ENCODE measurements around the gene ARSD. TPM values are rescaled to one million over a fixed set of nuclear protein-coding genes. Genes with fewer than 3 reads are reported as not detected.

The ARSD gene
- total RNA-seq, 1 donor from 2014 or later = 11.0 TPM

DNA sequence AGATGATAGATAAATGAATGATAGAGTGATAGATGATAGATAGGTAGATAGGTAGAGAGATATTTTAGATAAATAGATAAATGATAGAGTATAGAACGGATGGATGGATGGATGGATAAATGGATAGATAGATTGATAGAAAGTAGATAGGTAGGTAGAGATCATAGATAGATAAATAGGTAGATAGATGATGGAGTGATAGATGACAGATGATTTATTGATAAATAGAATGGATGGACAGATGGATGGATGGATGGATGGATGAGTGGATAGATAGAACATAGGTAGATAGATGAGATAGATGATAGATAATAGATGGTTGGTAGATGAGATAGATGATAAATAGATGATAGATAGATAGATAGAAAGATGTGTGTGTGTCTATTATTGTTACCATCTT, 49.5 kb downstream of the ARSD start:
- no peaks in the 10 kb centered on the region for H3K9me3 ChIP-seq (ENCODE audit: control insufficient read depth in 3 of 3, low read length in 3 of 3)
- H3K9ac ChIP-seq (ENCODE audit: low read depth in 1 of 3, low read length in 3 of 3) = no peak overlapping the region
- H3K36me3 ChIP-seq (ENCODE audit: control insufficient read depth in 3 of 3, insufficient read depth in 3 of 3, low read length in 3 of 3) = no peaks in the 10 kb centered on the region
- H3K27me3 ChIP-seq (ENCODE audit: control insufficient read depth in 3 of 3, insufficient read depth in 3 of 3, low read length in 3 of 3) = no peaks in the 10 kb centered on the region
- H3K27ac ChIP-seq (ENCODE audit: low read depth, low read length) = no peak overlapping the region
- no peak overlapping the region for H3K4me3 ChIP-seq (ENCODE audit: low read length in 3 of 3)
- H3K4me1 ChIP-seq (ENCODE audit: control insufficient read depth in 3 of 3, insufficient read depth in 3 of 3, low read length in 3 of 3) = no peaks in the 10 kb centered on the region

DNA sequence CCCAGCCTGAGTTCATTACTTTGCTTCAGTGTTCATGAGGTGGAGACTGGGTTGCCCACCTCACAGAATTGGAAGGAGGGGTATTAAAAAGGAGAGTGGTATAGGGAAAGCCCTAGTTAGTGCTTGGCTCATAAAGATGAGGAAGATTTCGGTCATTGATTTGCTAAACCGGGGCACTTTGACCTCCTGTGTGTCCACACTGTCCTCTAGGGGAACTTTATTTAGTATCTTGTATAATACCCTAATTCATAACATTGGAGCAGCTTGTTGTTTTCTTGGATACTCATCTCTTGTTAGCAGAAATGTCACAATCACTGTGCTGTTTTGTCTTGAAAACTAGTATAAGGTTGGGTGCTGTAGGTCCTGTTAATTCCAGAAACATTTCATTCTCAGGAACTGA, 50.6 kb downstream of the ARSD start:
- Histone ChIP-seq H3K4me1 (ENCODE audit: control insufficient read depth in 3 of 3, insufficient read depth in 3 of 3, low read length in 3 of 3) (no peaks in the 10 kb centered on the region), H3K4me3 (ENCODE audit: low read length in 3 of 3) (no peak overlapping the region), H3K36me3 (ENCODE audit: control insufficient read depth in 3 of 3, insufficient read depth in 3 of 3, low read length in 3 of 3) (no peaks in the 10 kb centered on the region), H3K27ac (ENCODE audit: low read depth, low read length) (no peak overlapping the region), H3K9ac (ENCODE audit: low read depth in 1 of 3, low read length in 3 of 3) (no peak overlapping the region), H3K9me3 (ENCODE audit: control insufficient read depth in 3 of 3, low read length in 3 of 3) (no peaks in the 10 kb centered on the region), H3K27me3 (ENCODE audit: control insufficient read depth in 3 of 3, insufficient read depth in 3 of 3, low read length in 3 of 3) (no peaks in the 10 kb centered on the region)

DNA sequence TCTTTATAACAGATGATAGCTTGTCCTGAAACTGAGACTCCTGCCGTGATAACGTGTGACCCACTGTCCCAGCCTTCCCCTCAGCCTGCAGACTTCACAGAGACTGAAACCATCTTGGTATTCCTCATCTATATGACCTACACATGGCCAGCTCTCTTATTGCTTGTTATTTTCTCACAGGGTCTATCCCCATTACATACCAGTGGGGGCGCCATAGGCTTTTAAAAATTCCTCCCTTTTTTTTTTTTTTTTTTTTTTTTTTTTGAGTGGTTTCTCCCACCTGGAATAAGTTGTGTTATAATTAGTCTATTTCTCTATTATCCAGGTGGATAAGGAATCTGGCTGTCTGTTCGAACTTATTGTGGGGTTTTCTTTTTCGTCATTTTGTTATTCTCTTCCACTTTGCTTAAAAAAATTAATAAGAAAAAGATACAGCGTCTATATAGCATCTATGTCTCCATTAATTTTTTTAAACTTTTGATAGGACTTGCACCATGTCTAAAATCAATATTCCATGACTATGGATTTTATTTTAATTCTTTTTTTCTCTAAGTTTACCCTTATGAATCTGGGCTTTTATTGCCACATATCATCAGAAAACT, 53.2 kb downstream of the ARSD start:
- H3K36me3 ChIP-seq (ENCODE audit: control insufficient read depth in 3 of 3, insufficient read depth in 3 of 3, low read length in 3 of 3) = no peaks in the 10 kb centered on the region
- H3K9ac ChIP-seq (ENCODE audit: low read depth in 1 of 3, low read length in 3 of 3) = no peak overlapping the region
- no peak overlapping the region for H3K4me3 ChIP-seq (ENCODE audit: low read length in 3 of 3)
- no peak overlapping the region for H3K27ac ChIP-seq (ENCODE audit: low read depth, low read length)
- H3K4me1 ChIP-seq (ENCODE audit: control insufficient read depth in 3 of 3, insufficient read depth in 3 of 3, low read length in 3 of 3) = no peaks in the 10 kb centered on the region
- no peaks in the 10 kb centered on the region for H3K27me3 ChIP-seq (ENCODE audit: control insufficient read depth in 3 of 3, insufficient read depth in 3 of 3, low read length in 3 of 3)
- no peaks in the 10 kb centered on the region for H3K9me3 ChIP-seq (ENCODE audit: control insufficient read depth in 3 of 3, low read length in 3 of 3)

DNA sequence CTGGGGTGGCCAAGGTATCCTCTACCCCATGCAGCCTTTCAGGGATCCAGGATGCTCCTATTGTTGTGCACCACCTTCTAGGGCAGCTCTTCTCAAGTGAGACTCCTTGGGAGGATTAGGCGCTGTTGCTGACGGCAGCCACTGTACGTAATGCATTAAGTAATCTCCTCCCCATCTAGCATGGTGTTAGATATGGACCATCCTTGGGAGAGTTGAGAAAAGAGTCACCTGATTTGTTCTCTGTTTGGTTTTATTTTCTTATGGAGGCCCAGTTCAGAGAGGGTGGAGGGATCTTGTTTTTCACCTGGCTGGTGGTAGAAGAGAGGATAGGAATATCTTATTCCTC, 54.0 kb downstream of the ARSD start:
- H3K9me3 ChIP-seq (ENCODE audit: control insufficient read depth in 3 of 3, low read length in 3 of 3) = no peaks in the 10 kb centered on the region
- no peak overlapping the region for H3K4me3 ChIP-seq (ENCODE audit: low read length in 3 of 3)
- no peak overlapping the region for H3K27ac ChIP-seq (ENCODE audit: low read depth, low read length)
- no peak overlapping the region for H3K9ac ChIP-seq (ENCODE audit: low read depth in 1 of 3, low read length in 3 of 3)
- H3K27me3 ChIP-seq (ENCODE audit: control insufficient read depth in 3 of 3, insufficient read depth in 3 of 3, low read length in 3 of 3) = no peaks in the 10 kb centered on the region
- H3K4me1 ChIP-seq (ENCODE audit: control insufficient read depth in 3 of 3, insufficient read depth in 3 of 3, low read length in 3 of 3) = no peaks in the 10 kb centered on the region
- H3K36me3 ChIP-seq (ENCODE audit: control insufficient read depth in 3 of 3, insufficient read depth in 3 of 3, low read length in 3 of 3) = no peaks in the 10 kb centered on the region

DNA sequence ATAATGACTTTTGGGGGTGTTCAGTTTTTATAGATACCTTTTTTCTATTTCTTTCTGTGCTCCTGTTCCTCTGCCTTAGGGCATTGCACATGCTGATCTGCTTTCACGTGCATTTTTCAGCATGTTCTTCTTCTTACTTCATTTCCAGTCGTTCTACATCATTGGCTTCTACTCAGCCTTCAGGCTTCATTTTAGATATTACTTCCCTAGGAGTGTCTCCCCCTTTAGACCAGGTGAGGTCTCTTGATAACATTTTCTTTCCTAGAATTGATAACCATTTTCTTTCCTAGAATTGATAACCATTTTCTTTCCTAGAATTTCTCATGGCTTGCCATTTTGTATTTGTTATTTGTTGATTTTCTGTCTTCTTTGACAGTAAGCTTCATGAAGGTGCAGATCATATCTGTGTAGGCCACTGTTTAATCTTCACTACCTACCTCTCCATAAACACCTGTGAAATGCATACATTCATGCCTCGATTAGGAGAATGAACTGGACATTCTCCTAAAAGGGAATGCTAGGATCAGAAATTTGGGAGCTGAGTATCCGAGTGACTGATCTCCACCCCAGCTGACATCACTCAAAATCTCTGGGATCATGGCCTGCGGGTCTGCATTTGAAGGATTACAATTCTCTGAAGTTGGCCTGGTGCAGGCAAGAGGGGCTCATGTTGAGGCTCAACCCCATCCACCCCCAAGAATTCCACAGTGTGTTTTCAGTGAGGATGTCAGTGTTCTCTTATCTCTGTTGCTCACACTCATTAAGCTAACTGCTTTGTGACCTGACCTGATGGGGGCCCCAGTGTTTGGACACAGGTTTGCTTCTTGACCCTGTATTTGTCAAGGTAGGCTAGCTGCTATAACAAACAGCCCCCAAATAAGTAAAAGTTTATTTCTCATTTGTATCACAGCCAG, 54.7 kb downstream of the ARSD start:
- H3K9ac ChIP-seq (ENCODE audit: low read depth in 1 of 3, low read length in 3 of 3) = no peak overlapping the region
- no peaks in the 10 kb centered on the region for H3K27me3 ChIP-seq (ENCODE audit: control insufficient read depth in 3 of 3, insufficient read depth in 3 of 3, low read length in 3 of 3)
- H3K36me3 ChIP-seq (ENCODE audit: control insufficient read depth in 3 of 3, insufficient read depth in 3 of 3, low read length in 3 of 3) = no peaks in the 10 kb centered on the region
- no peak overlapping the region for H3K4me3 ChIP-seq (ENCODE audit: low read length in 3 of 3)
- no peaks in the 10 kb centered on the region for H3K9me3 ChIP-seq (ENCODE audit: control insufficient read depth in 3 of 3, low read length in 3 of 3)
- H3K27ac ChIP-seq (ENCODE audit: low read depth, low read length) = no peak overlapping the region
- H3K4me1 ChIP-seq (ENCODE audit: control insufficient read depth in 3 of 3, insufficient read depth in 3 of 3, low read length in 3 of 3) = no peaks in the 10 kb centered on the region

DNA sequence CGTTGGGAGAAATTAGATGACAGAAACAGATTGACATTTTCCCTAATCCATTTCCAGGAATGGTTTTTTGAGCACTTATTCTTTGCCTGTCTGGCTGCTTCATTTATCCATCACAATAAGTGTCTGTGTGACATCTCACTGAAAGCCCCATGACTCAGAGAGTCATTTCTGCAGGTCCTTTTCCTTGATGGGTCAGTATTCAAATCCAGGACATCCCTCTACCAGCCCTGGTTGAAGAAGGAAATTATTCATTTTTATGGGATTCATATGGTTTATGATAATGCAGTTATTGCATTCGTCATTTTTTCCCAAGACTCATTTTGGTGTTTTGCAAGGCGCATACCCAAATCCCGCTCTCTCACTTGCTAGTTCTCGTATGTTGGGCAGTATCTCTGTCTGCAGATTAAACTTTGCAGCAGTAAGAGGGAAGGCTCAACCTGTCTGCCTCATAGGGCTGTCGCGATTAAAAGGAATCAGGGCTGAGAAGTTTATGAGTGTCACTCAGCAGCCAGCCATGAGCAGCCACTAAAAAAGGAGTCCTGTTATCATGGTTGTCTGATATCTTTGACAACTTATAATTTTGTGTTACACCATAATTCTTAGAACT, 56.4 kb downstream of the ARSD start:
- Histone ChIP-seq H3K27me3 (ENCODE audit: control insufficient read depth in 3 of 3, insufficient read depth in 3 of 3, low read length in 3 of 3) (no peaks in the 10 kb centered on the region), H3K27ac (ENCODE audit: low read depth, low read length) (no peak overlapping the region), H3K9ac (ENCODE audit: low read depth in 1 of 3, low read length in 3 of 3) (no peak overlapping the region), H3K9me3 (ENCODE audit: control insufficient read depth in 3 of 3, low read length in 3 of 3) (no peaks in the 10 kb centered on the region), H3K4me3 (ENCODE audit: low read length in 3 of 3) (no peak overlapping the region), H3K36me3 (ENCODE audit: control insufficient read depth in 3 of 3, insufficient read depth in 3 of 3, low read length in 3 of 3) (no peaks in the 10 kb centered on the region), H3K4me1 (ENCODE audit: control insufficient read depth in 3 of 3, insufficient read depth in 3 of 3, low read length in 3 of 3) (no peaks in the 10 kb centered on the region)

DNA sequence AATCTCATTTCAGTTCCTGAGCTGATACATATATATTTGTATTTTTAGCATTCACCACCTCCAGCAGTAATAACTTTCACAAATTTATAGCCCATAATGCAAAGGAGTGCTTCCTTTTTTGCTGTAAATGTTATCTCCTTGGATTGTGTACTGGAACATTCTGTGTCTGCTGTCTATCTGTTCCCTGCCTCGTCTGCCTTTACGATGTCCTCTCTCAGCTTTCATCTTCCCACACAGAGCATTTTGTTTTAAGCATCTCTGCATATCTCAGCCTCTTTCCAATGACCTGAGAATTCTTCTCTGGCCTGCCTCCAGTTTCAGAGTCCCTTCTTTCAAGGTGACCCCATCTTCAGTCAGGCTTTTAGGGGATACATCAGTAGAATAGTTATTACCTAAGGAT, 57.3 kb downstream of the ARSD start:
- Histone ChIP-seq H3K9ac (ENCODE audit: low read depth in 1 of 3, low read length in 3 of 3) (no peak overlapping the region), H3K27me3 (ENCODE audit: control insufficient read depth in 3 of 3, insufficient read depth in 3 of 3, low read length in 3 of 3) (no peaks in the 10 kb centered on the region), H3K36me3 (ENCODE audit: control insufficient read depth in 3 of 3, insufficient read depth in 3 of 3, low read length in 3 of 3) (no peaks in the 10 kb centered on the region)

DNA sequence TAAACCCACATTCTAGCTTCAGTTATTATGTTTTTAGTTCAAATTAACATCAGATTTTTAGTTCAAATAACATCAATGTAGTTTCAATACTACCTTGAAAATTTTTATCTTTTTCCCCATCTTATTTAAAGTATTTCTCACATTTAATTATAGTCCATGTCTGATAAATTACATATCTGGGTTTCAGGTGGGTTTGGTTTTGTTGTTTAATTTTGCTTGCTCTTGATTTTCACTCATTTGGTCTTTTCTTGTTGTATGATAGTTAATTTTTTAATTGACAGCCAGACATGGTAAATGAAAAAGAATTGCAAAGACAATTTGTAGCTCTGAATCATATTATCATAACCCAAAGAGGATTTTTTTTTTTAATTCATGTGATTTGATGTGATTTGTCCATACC, 58.5 kb downstream of the ARSD start:
- no peaks in the 10 kb centered on the region for H3K4me1 ChIP-seq (ENCODE audit: control insufficient read depth in 3 of 3, insufficient read depth in 3 of 3, low read length in 3 of 3)

More for the DNA sequence above, 57.3 kb downstream of the ARSD start:
- H3K27ac ChIP-seq (ENCODE audit: low read depth, low read length) = no peak overlapping the region
- no peak overlapping the region for H3K4me3 ChIP-seq (ENCODE audit: low read length in 3 of 3)
- no peaks in the 10 kb centered on the region for H3K4me1 ChIP-seq (ENCODE audit: control insufficient read depth in 3 of 3, insufficient read depth in 3 of 3, low read length in 3 of 3)
- no peaks in the 10 kb centered on the region for H3K9me3 ChIP-seq (ENCODE audit: control insufficient read depth in 3 of 3, low read length in 3 of 3)

DNA sequence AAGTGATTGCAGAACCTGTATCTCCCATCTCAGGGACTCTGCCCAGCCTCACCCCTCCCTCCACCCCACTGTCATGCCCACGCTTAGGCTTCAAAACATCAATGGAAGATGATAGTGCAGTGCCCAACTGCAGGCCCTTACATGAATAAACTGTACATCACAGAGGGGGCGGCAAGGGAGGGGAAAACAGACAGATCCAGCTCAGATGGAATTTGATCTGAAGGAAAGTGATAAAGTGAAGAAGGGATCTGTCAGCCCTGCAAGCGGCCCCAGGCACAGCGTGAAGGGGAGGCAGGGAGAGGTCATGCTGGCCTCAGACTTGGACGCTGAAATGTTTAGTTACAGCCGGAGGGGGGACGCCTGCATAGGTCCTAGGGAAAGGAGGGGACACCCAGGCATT, 61.9 kb downstream of the ARSD start:
- Histone ChIP-seq H3K36me3 (ENCODE audit: control insufficient read depth in 3 of 3, insufficient read depth in 3 of 3, low read length in 3 of 3) (no peaks in the 10 kb centered on the region), H3K4me1 (ENCODE audit: control insufficient read depth in 3 of 3, insufficient read depth in 3 of 3, low read length in 3 of 3) (no peaks in the 10 kb centered on the region), H3K9me3 (ENCODE audit: control insufficient read depth in 3 of 3, low read length in 3 of 3) (no peaks in the 10 kb centered on the region), H3K4me3 (ENCODE audit: low read length in 3 of 3) (no peak overlapping the region), H3K9ac (ENCODE audit: low read depth in 1 of 3, low read length in 3 of 3) (no peak overlapping the region), H3K27ac (ENCODE audit: low read depth, low read length) (no peak overlapping the region), H3K27me3 (ENCODE audit: control insufficient read depth in 3 of 3, insufficient read depth in 3 of 3, low read length in 3 of 3) (no peaks in the 10 kb centered on the region)

More for the DNA sequence above, 58.5 kb downstream of the ARSD start:
- H3K9ac ChIP-seq (ENCODE audit: low read depth in 1 of 3, low read length in 3 of 3) = no peak overlapping the region
- no peak overlapping the region for H3K27ac ChIP-seq (ENCODE audit: low read depth, low read length)
- H3K4me3 ChIP-seq (ENCODE audit: low read length in 3 of 3) = no peak overlapping the region
- no peaks in the 10 kb centered on the region for H3K9me3 ChIP-seq (ENCODE audit: control insufficient read depth in 3 of 3, low read length in 3 of 3)
- H3K27me3 ChIP-seq (ENCODE audit: control insufficient read depth in 3 of 3, insufficient read depth in 3 of 3, low read length in 3 of 3) = no peaks in the 10 kb centered on the region
- H3K36me3 ChIP-seq (ENCODE audit: control insufficient read depth in 3 of 3, insufficient read depth in 3 of 3, low read length in 3 of 3) = no peaks in the 10 kb centered on the region

DNA sequence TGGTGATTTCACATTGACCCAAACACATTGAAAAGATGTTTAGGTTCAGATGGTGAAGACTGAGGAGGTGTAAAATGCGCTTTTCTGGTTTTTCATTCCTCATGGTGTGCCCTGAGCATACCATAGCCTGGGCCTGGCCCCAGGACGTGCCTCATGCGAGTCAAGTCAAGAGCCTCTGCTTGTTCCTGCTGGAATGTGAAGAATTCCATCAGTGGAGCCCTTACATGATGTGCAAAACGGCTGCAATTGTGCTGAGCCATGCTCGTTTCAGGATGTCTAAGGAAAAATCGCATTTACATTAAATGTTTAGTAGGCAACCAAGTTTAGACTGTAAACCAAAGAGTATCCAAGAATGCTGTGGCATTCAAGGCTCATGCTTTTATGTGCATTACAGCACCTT, 65.5 kb downstream of the ARSD start:
- no peaks in the 10 kb centered on the region for H3K36me3 ChIP-seq (ENCODE audit: control insufficient read depth in 3 of 3, insufficient read depth in 3 of 3, low read length in 3 of 3)
- H3K4me1 ChIP-seq (ENCODE audit: control insufficient read depth in 3 of 3, insufficient read depth in 3 of 3, low read length in 3 of 3) = no peaks in the 10 kb centered on the region
- H3K27ac ChIP-seq (ENCODE audit: low read depth, low read length) = no peak overlapping the region
- H3K27me3 ChIP-seq (ENCODE audit: control insufficient read depth in 3 of 3, insufficient read depth in 3 of 3, low read length in 3 of 3) = no peaks in the 10 kb centered on the region
- H3K9ac ChIP-seq (ENCODE audit: low read depth in 1 of 3, low read length in 3 of 3) = no peak overlapping the region
- H3K9me3 ChIP-seq (ENCODE audit: control insufficient read depth in 3 of 3, low read length in 3 of 3) = no peaks in the 10 kb centered on the region
- H3K4me3 ChIP-seq (ENCODE audit: low read length in 3 of 3) = no peak overlapping the region
